OCI-LY3 (cell line): ENCODE data around the gene CCNB3.

Source experiments
- EZH2phosphoT487 ChIP-seq: fragments of 200-600 bp; shearing (Covaris generic); IDR thresholded peaks from 2 replicates; pipeline ENCODE4 v1.6.1; 2018; ENCODE audit warnings: antibody characterized with exemption, mixed run types, low read depth
- TF ChIP-seq, protein P1 (sequence below): fragments of 200-600, 300-600 bp; sonication (generic); IDR thresholded peaks from 2 replicates; pipeline ENCODE4 v1.5.1; 2014; ENCODE audit warnings: antibody characterized with exemption, low read length, low read depth

DNA sequence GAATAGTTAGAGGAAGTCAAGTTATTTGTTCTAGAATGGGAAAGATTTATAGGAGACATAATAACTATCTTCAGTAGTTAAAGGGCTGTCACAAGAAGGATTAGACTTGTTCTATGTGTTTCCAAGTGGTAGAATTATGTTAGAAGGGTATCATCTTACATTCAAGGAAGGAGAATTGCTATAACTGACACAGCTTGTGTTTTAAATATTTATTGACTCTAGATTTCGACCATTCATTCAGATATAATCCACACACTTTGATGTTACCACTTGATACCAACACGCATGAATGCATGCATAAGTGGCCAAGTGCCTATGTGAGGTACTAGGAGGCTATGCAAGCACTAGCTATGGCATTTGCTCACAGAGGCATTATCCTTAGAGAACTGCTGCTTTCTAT is 122.7 kb downstream of the CCNB3 start:
- TF ChIP-seq, protein P1, sequence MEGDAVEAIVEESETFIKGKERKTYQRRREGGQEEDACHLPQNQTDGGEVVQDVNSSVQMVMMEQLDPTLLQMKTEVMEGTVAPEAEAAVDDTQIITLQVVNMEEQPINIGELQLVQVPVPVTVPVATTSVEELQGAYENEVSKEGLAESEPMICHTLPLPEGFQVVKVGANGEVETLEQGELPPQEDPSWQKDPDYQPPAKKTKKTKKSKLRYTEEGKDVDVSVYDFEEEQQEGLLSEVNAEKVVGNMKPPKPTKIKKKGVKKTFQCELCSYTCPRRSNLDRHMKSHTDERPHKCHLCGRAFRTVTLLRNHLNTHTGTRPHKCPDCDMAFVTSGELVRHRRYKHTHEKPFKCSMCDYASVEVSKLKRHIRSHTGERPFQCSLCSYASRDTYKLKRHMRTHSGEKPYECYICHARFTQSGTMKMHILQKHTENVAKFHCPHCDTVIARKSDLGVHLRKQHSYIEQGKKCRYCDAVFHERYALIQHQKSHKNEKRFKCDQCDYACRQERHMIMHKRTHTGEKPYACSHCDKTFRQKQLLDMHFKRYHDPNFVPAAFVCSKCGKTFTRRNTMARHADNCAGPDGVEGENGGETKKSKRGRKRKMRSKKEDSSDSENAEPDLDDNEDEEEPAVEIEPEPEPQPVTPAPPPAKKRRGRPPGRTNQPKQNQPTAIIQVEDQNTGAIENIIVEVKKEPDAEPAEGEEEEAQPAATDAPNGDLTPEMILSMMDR: no peak
- TF ChIP-seq EZH2phosphoT487: no peak
